Activated CD8-positive, alpha-beta memory T cell treated with anti-CD3 and anti-CD28 coated beads, Interleukin-2, amount 50 U/mL, for 1 hour (primary cell): ENCODE data around the gene GDPD5.

Experiments used
- DNase-seq: peaks from one replicate; pipeline ENCODE4 v3.0.0-alpha.2; 2020; ENCODE audit errors: extremely low read depth

The GDPD5 gene

GRCh38 chr11:75472081-75472732 is 53.5 kb downstream of the GDPD5 start:
- no peak for DNase-seq

- DNase-seq: no peak
Observed at GRCh38 chr11:75471176-75471973, 54.4 kb downstream of the GDPD5 start.

GRCh38 chr11:75470476-75471080 is 55.2 kb downstream of the GDPD5 start:
- no peak for DNase-seq

GRCh38 chr11:75469785-75470405 is 55.8 kb downstream of the GDPD5 start:
- DNase-seq: no peak

GRCh38 chr11:75468534-75469340 is 57.0 kb downstream of the GDPD5 start:
- DNase-seq: no peak

- DNase-seq: no peak
Observed at GRCh38 chr11:75467881-75468280, 57.9 kb downstream of the GDPD5 start.

GRCh38 chr11:75467311-75467710 is 58.4 kb downstream of the GDPD5 start:
- DNase-seq: no peak

GRCh38 chr11:75465701-75466531 is 59.8 kb downstream of the GDPD5 start:
- DNase-seq: no peak

- no peak for DNase-seq
Observed at GRCh38 chr11:75463106-75463774, 62.5 kb downstream of the GDPD5 start.

- no peak for DNase-seq
Observed at GRCh38 chr11:75462117-75462653, 63.6 kb downstream of the GDPD5 start.

GRCh38 chr11:75461151-75461550 is 64.6 kb downstream of the GDPD5 start:
- DNase-seq: no peak

- no peak for DNase-seq
Observed at GRCh38 chr11:75456596-75457183, 69.1 kb downstream of the GDPD5 start.

- no peak for DNase-seq
Observed at GRCh38 chr11:75454987-75455386, 70.8 kb downstream of the GDPD5 start.

GRCh38 chr11:75453916-75454655 is 71.7 kb downstream of the GDPD5 start:
- no peak for DNase-seq

- no peak for DNase-seq
Observed at GRCh38 chr11:75450826-75451821, 74.6 kb downstream of the GDPD5 start.

GRCh38 chr11:75450236-75450635 is 75.5 kb downstream of the GDPD5 start:
- DNase-seq: no peak

- DNase-seq: no peak
Observed at GRCh38 chr11:75449776-75450175, 76.0 kb downstream of the GDPD5 start.

- DNase-seq: no peak
Observed at GRCh38 chr11:75449271-75449670, 76.5 kb downstream of the GDPD5 start.
